Liver (tissue), 9 donors: Measurements from ENCODE around the gene PKHD1. TPM values are rescaled to one million over a fixed set of nuclear protein-coding genes. Genes with fewer than 3 reads are reported as not detected.

Source experiments
- DNase-seq: peaks from one replicate; pipeline ENCODE4 v3.0.0-alpha.2; 2017; ENCODE audit warnings: low spot score
- H3K27ac ChIP-seq, 2 donors: one replicate each; pipeline ENCODE4 v1.7.0; 2013; ENCODE audit warnings: inconsistent platforms in 2 of 2, low read length in 2 of 2, control low read depth in 1 of 2, low read depth in 1 of 2, mild to moderate bottlenecking in 1 of 2
- H3K27me3 ChIP-seq, 4 donors: one replicate each; pipeline versions ENCODE4 v1.6.1 to v1.7.0; 2013; ENCODE audit warnings: low read length in 3 of 4, inconsistent platforms in 1 of 4, mild to moderate bottlenecking in 1 of 4, moderate library complexity in 1 of 4; ENCODE audit not compliant: control insufficient read depth in 4 of 4, insufficient read depth in 4 of 4
- H3K36me3 ChIP-seq, 4 donors: one replicate each; pipeline versions ENCODE4 v1.6.1 to v1.7.0; 2013; ENCODE audit warnings: low read length in 3 of 4, mild to moderate bottlenecking in 3 of 4, low read depth in 1 of 4, moderate library complexity in 1 of 4; ENCODE audit not compliant: control insufficient read depth in 4 of 4, insufficient read depth in 3 of 4
- H3K4me1 ChIP-seq, 4 donors: one replicate each; pipeline versions ENCODE4 v1.6.1 to v1.7.0; 2013; ENCODE audit warnings: low read length in 3 of 4, mild to moderate bottlenecking in 3 of 4, moderate library complexity in 1 of 4; ENCODE audit not compliant: control insufficient read depth in 4 of 4, insufficient read depth in 4 of 4
- H3K4me3 ChIP-seq, 3 donors: one replicate each; pipeline versions ENCODE4 v1.6.1 to v1.7.0; 2013; ENCODE audit warnings: low read length in 3 of 3, control low read depth in 1 of 3, low read depth in 1 of 3, mild to moderate bottlenecking in 1 of 3
- H3K9ac ChIP-seq, 2 donors: one replicate each; pipeline ENCODE4 v1.7.0; 2013; ENCODE audit warnings: low read length in 2 of 2, mild to moderate bottlenecking in 2 of 2, moderate library complexity in 2 of 2, control low read depth in 1 of 2, low read depth in 1 of 2
- H3K9me3 ChIP-seq, 4 donors: one replicate each; pipeline versions ENCODE4 v1.6.1 to v1.7.0; 2013; ENCODE audit warnings: low read length in 3 of 4; ENCODE audit not compliant: control insufficient read depth in 4 of 4
- FOXA1 ChIP-seq: IDR thresholded peaks from 2 replicates; pipeline ENCODE4 v1.6.1; 2016; ENCODE audit warnings: antibody characterized with exemption
- FOXA2 ChIP-seq: IDR thresholded peaks from 2 replicates; pipeline ENCODE4 v1.6.1; 2016; ENCODE audit warnings: antibody characterized with exemption
- GABPA ChIP-seq, 2 donors: IDR thresholded peaks in 1 of 2; conservative IDR thresholded peaks in 1 of 2; 2 replicates each; pipeline ENCODE4 v1.6.1; 2016; ENCODE audit warnings: antibody characterized with exemption in 2 of 2, mild to moderate bottlenecking in 1 of 2, moderate library complexity in 1 of 2
- HNF4A ChIP-seq, 2 donors: conservative IDR thresholded peaks; 2 replicates each; pipeline ENCODE4 v1.6.1; 2016; ENCODE audit warnings: antibody characterized with exemption in 2 of 2, mild to moderate bottlenecking in 2 of 2
- HNF4G ChIP-seq: IDR thresholded peaks from 2 replicates; pipeline ENCODE4 v1.6.1; 2016; ENCODE audit warnings: antibody characterized with exemption
- JUND ChIP-seq, 2 donors: IDR thresholded peaks; 2 replicates each; pipeline ENCODE4 v1.6.1; 2016; ENCODE audit warnings: antibody characterized with exemption in 2 of 2
- MAX ChIP-seq: IDR thresholded peaks from 2 replicates; pipeline ENCODE4 v1.6.1; 2016; ENCODE audit warnings: antibody characterized with exemption
- NR2F2 ChIP-seq: IDR thresholded peaks from 2 replicates; pipeline ENCODE4 v1.6.1; 2016; ENCODE audit warnings: antibody characterized with exemption
- RAD21 ChIP-seq, 2 donors: IDR thresholded peaks; 2 replicates each; pipeline ENCODE4 v1.6.1; 2016; ENCODE audit warnings: antibody characterized with exemption in 2 of 2, mild to moderate bottlenecking in 2 of 2
- REST ChIP-seq: IDR thresholded peaks from 2 replicates; pipeline ENCODE4 v1.6.1; 2016; ENCODE audit warnings: antibody characterized with exemption, mild to moderate bottlenecking
- RXRA ChIP-seq, 2 donors: IDR thresholded peaks; 2 replicates each; pipeline ENCODE4 v1.6.1; 2017 to 2018; ENCODE audit warnings: antibody characterized with exemption in 2 of 2, mild to moderate bottlenecking in 1 of 2
- SP1 ChIP-seq: IDR thresholded peaks from 2 replicates; pipeline ENCODE4 v1.6.1; 2018; ENCODE audit warnings: antibody characterized with exemption, mild to moderate bottlenecking
- TAF1 ChIP-seq: conservative IDR thresholded peaks from 2 replicates; pipeline ENCODE4 v1.6.1; 2016; ENCODE audit warnings: antibody characterized with exemption, mild to moderate bottlenecking
- ZBTB33 ChIP-seq: IDR thresholded peaks from 2 replicates; pipeline ENCODE4 v1.6.1; 2016; ENCODE audit warnings: antibody characterized with exemption
- WGBS: extraction: QIAGEN DNeasy Blood & Tissue Kit; methylation state at CpG from one replicate; pipeline ENCODE4 v1.1.7; 2013; 5-methylcytosine and 5-hydroxymethylcytosine counted together
- polyA plus RNA-seq, 2 donors: library from polyadenylated mRNA; stranded (reverse) in 1 of 2; unstranded in 1 of 2; fragments of 200-250 nt in 1 of 2; fragments of >200 nt in 1 of 2; fragmentation: Nextera tagmentation in 1 of 2; extraction: Ambion mirVana in 1 of 2; gene quantifications; one replicate each; pipeline versions ENCODE4 v1.2.1 to v1.2.3, GENCODE V29; 2013 to 2015
- total RNA-seq, 2 donors: library from RNA; depleted of rRNA; stranded (reverse); fragments of >200 nt; gene quantifications; one replicate each; pipeline ENCODE4 v1.2.3, GENCODE V29; 2014
- TF ChIP-seq, protein P1 (sequence below): fragments of 150-350 bp; IDR thresholded peaks from 2 replicates; pipeline ENCODE4 v1.5.1; 2017; ENCODE audit warnings: improper control_type of control experiment, low read depth, low read length; ENCODE audit not compliant: missing input control
- donor health status: healthy.
- donor health status: healthy.
- donor health status: healthy.
- donor health status: healthy.
- donor health status: healthy.

Gene PKHD1
- total and polyA plus RNA-seq, 4 donors: 0.45 to 10.6 (median 3.2) TPM

DNA sequence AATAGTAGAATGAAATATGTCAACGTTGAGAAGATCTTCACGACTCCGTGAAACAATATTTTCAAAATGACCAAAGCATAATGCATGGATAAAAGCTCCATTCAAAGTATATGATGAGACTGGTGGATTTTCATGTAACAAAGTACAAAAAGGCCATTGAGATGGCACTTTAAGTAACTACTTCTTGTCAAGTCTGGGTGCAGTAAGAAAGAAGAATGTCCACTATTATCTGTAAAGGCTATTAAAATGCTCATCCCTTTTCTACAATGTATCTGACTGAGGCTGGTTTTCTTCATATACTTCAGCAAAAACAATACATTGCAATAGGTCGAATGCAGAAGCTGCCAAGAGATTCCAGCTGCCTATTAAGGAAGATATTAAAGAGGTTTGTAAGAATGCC lies 457.4 kb downstream of the PKHD1 start:
- H3K9ac ChIP-seq: no peak overlapping the region
- DNase-seq: no peak
- WGBS: 86% methylated on average over 4 of the region's 4 CpGs
- H3K27ac ChIP-seq: no peak overlapping the region
- H3K4me3 ChIP-seq: no peak overlapping the region
- TF ChIP-seq RXRA (IDR thresholded peaks at IDR 0.05): no peak
- no peak for TF ChIP-seq RAD21 (IDR thresholded peaks at IDR 0.05)
- no peak for TF ChIP-seq FOXA1
- no peak for TF ChIP-seq JUND (IDR thresholded peaks at IDR 0.05)
- TF ChIP-seq ZBTB33: no peak
- TF ChIP-seq NR2F2: no peak
- TF ChIP-seq REST: no peak
- TF ChIP-seq, protein P1, sequence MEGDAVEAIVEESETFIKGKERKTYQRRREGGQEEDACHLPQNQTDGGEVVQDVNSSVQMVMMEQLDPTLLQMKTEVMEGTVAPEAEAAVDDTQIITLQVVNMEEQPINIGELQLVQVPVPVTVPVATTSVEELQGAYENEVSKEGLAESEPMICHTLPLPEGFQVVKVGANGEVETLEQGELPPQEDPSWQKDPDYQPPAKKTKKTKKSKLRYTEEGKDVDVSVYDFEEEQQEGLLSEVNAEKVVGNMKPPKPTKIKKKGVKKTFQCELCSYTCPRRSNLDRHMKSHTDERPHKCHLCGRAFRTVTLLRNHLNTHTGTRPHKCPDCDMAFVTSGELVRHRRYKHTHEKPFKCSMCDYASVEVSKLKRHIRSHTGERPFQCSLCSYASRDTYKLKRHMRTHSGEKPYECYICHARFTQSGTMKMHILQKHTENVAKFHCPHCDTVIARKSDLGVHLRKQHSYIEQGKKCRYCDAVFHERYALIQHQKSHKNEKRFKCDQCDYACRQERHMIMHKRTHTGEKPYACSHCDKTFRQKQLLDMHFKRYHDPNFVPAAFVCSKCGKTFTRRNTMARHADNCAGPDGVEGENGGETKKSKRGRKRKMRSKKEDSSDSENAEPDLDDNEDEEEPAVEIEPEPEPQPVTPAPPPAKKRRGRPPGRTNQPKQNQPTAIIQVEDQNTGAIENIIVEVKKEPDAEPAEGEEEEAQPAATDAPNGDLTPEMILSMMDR: no peak
- TF ChIP-seq FOXA2: no peak
- no peak for TF ChIP-seq GABPA (IDR thresholded peaks at IDR 0.05 in 1 of 2, conservative IDR thresholded peaks at IDR 0.05 in 1 of 2)
- TF ChIP-seq HNF4G: no peak
- no peaks in the 10 kb centered on the region for H3K9me3 ChIP-seq
- no peaks in the 10 kb centered on the region for H3K4me1 ChIP-seq
- no peaks in the 10 kb centered on the region for H3K36me3 ChIP-seq
- no peaks in the 10 kb centered on the region for H3K27me3 ChIP-seq

DNA sequence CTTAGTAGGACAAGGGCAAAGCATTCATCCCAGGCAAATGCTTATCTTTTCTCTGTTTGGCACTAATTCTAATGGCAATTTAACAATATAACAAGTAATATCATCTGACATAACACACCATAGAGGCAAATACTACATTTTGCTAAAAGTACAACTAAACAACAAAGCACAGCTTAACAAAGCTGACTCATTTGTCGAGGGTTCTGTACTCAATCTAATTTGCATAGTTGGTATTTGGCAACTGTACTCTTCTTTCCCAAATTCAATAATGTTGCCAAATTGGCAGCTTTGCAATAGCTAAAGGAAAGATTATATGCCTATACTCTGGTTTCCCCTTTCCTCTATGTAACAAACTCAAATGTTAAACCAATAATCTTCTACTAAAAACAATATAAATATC lies 461.0 kb downstream of the PKHD1 start:
- 46% methylated on average over 1 of the region's 1 CpG for WGBS
- no peak for DNase-seq
- H3K27ac ChIP-seq: no peak overlapping the region
- H3K36me3 ChIP-seq: no peaks in the 10 kb centered on the region
- no peaks in the 10 kb centered on the region for H3K9me3 ChIP-seq
- H3K4me1 ChIP-seq: no peaks in the 10 kb centered on the region
- H3K27me3 ChIP-seq: no peaks in the 10 kb centered on the region
- no peak overlapping the region for H3K9ac ChIP-seq
- TF ChIP-seq FOXA1 (no peak), MAX (no peak), SP1 (no peak), ZBTB33 (no peak), NR2F2 (no peak), TAF1 (no peak), RXRA (IDR thresholded peaks at IDR 0.05) (no peak), HNF4A (conservative IDR thresholded peaks at IDR 0.05) (no peak)
- H3K4me3 ChIP-seq: no peak overlapping the region
